Astrocyte (in vitro differentiated cells and primary cell): ENCODE data around the gene MDP1.

Source experiments
- EZH2 ChIP-seq: IDR thresholded peaks from 2 replicates; pipeline ENCODE4 v1.6.1; 2012; ENCODE audit warnings: mild to moderate bottlenecking, low read length, inconsistent platforms; ENCODE audit not compliant: insufficient read depth
- TF ChIP-seq, protein P1 (sequence below): IDR thresholded peaks from 2 replicates; pipeline ENCODE4 v1.5.1; 2011; ENCODE audit warnings: low read depth, mild to moderate bottlenecking, inconsistent platforms, low read length, moderate library complexity; ENCODE audit not compliant: insufficient read depth

DNA sequence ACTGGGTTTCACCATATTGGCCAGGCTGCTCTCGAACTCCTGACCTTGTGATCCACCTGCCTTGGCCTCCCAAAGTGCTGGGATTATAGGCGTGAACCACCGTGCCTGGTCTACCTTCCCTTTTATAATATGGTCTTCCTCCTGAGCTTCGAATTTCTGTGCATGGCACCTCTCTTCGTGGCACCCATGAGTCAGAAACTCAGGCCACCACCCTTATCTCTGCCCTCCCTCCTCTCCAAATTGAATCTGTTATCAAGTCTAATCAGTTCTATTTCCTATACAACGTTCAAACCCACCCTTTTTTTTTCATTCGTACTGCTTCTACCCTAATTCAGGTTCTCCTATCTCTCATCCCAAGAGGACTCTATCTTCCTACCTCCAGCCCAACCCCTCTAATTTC, 31.6 kb upstream of the MDP1 start:
- TF ChIP-seq, protein P1, sequence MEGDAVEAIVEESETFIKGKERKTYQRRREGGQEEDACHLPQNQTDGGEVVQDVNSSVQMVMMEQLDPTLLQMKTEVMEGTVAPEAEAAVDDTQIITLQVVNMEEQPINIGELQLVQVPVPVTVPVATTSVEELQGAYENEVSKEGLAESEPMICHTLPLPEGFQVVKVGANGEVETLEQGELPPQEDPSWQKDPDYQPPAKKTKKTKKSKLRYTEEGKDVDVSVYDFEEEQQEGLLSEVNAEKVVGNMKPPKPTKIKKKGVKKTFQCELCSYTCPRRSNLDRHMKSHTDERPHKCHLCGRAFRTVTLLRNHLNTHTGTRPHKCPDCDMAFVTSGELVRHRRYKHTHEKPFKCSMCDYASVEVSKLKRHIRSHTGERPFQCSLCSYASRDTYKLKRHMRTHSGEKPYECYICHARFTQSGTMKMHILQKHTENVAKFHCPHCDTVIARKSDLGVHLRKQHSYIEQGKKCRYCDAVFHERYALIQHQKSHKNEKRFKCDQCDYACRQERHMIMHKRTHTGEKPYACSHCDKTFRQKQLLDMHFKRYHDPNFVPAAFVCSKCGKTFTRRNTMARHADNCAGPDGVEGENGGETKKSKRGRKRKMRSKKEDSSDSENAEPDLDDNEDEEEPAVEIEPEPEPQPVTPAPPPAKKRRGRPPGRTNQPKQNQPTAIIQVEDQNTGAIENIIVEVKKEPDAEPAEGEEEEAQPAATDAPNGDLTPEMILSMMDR = no peak
- no peak for TF ChIP-seq EZH2
